ENCODE results near the gene SDK2. TPM values are rescaled to one million over a fixed set of nuclear protein-coding genes. Genes with fewer than 3 reads are reported as not detected.

SDK2 gene
- total and polyA plus RNA-seq, 9 of the 15 experiments (the other 6 are each of a cell fraction or from before 2014, with no cell fraction given): 0.04 TPM; not detected in 8

GRCh38 chr17:73340093-73340596 is 304.1 kb downstream of the SDK2 start (continued):
- TF ChIP-seq ZNF586 (CRISPR knock-in tag; conservative IDR thresholded peaks at IDR 0.05): no peak
- TF ChIP-seq JUND (IDR thresholded peaks at IDR 0.05; ENCODE audit: borderline replicate concordance, low read depth, low read length): peak; percentile 48; the same call in 1 of the 2 replicates
- no peak for TF ChIP-seq JUND (tag; IDR thresholded peaks at IDR 0.05; ENCODE audit: borderline replicate concordance, low read depth, low read length)

- in situ Hi-C loops (cut with MboI) (no loop called here), intact Hi-C loops (cut with micrococcal nuclease) (no loop called here)
- peaks cover 9 to 62% of the 10 kb centered on the region in 2 experiments for H3K27me3 ChIP-seq (ENCODE audit: control insufficient read depth in 2 of 2, insufficient read depth in 2 of 2, low read length in 2 of 2)
- ChIA-PET POLR2A (interaction anchor here (0.8 kb wide), 1 partner anchor 20 kb away, joined by 3 read pairs; no protein-coding TSS in a partner anchor), CTCF (ENCODE audit: low intra/inter-chr PET ratio) (no interaction called here)
- no peak overlapping the region for H3K4me3 ChIP-seq
- TF ChIP-seq RBM34 (IDR thresholded peaks at IDR 0.05; ENCODE audit: borderline replicate concordance, insufficient read depth, low read length): no peak
- no peak for TF ChIP-seq ZNF280A (IDR thresholded peaks at IDR 0.05; ENCODE audit: low read depth, partially characterized antibody)
- TF ChIP-seq ZNF431 (CRISPR knock-in tag; IDR thresholded peaks at IDR 0.05): no peak
- TF ChIP-seq POLR2AphosphoS2 (IDR thresholded peaks at IDR 0.05; ENCODE audit: low read length): no peak
- no peak for TF ChIP-seq NRF1 (conservative IDR thresholded peaks at IDR 0.05 in 1 of 2, IDR thresholded peaks at IDR 0.05 in 1 of 2)
- no peak for TF ChIP-seq HDAC3 (IDR thresholded peaks at IDR 0.05; ENCODE audit: borderline replicate concordance, partially characterized antibody)
- no peak for TF ChIP-seq ZFX (CRISPR knock-in tag; IDR thresholded peaks at IDR 0.05)
- no peak for TF ChIP-seq EHMT2 (IDR thresholded peaks at IDR 0.05)
- 26% methylated on average over 17 of the region's 22 CpGs for WGBS (ENCODE audit: insufficient coverage, low coverage, missing lambda C conversion rate)
- no peaks in the 10 kb centered on the region for H3K9me1 ChIP-seq (ENCODE audit: control insufficient read depth, insufficient read depth, low read length)
- no peak overlapping the region for H3K4me2 ChIP-seq (ENCODE audit: insufficient read depth, low read length)
- H3K27ac ChIP-seq (ENCODE audit: extremely low read depth, low read depth, low read length): no peak overlapping the region
- no TSS peak for BruUV-seq (replicated peaks)
- no peaks in the 10 kb centered on the region for H3K79me2 ChIP-seq (ENCODE audit: control insufficient read depth, insufficient read depth, low read length)
- ATAC-seq (no peak), FAIRE-seq (no peak), DNase-seq (ENCODE audit: extremely low read depth in 1 of 4, low spot score in 3 of 4) (no peak)
- no peak overlapping the region for H3K9ac ChIP-seq (ENCODE audit: insufficient read depth in 1 of 2, low read depth in 2 of 2, low read length in 2 of 2)
- H4K20me1 ChIP-seq (replicated peaks; ENCODE audit: control insufficient read depth, insufficient read depth, low read length): no peaks in the 10 kb centered on the region
- H3K36me3 ChIP-seq (ENCODE audit: control insufficient read depth, insufficient read depth, low read length): no peaks in the 10 kb centered on the region
- no peak overlapping the region for H2AFZ ChIP-seq (ENCODE audit: low read depth, low read length)
- no peaks in the 10 kb centered on the region for H3K9me3 ChIP-seq (replicated peaks; ENCODE audit: control insufficient read depth, insufficient read depth, low read depth, low read length)
- peaks cover 0 to 17% of the 10 kb centered on the region in 2 experiments; a peak in 2 of 5 replicates for H3K4me1 ChIP-seq (replicated peaks in 1 of 2; ENCODE audit: control insufficient read depth in 2 of 2, insufficient read depth in 2 of 2, low read length in 2 of 2)
These were observed 305.6 kb downstream of the SDK2 start for GRCh38 chr17:73338566-73339197.

All from K562 (cell line).